A204.1 (cell line): ENCODE measurements around the gene MAP1B.

Source experiments
- FAIRE-seq: peaks from 2 replicates; lab custom pipeline; 2012; peaks lifted over from hg19 to GRCh38; lab: Jason Lieb, UNC

Gene MAP1B

GRCh38 chr5:72252574-72253155 is 145.4 kb downstream of the MAP1B start:
- no peak for FAIRE-seq

- FAIRE-seq, result no peak
Measured at GRCh38 chr5:72255237-72255636, 148.0 kb downstream of the MAP1B start.

- no peak for FAIRE-seq
Measured at GRCh38 chr5:72255670-72256069, 148.4 kb downstream of the MAP1B start.

GRCh38 chr5:72256536-72256935 is 149.3 kb downstream of the MAP1B start:
- no peak for FAIRE-seq
